HG03108 (cell line): ENCODE results near the gene FBXW8.

Source experiments
- ATAC-seq: cut with Tn5 transposase; IDR thresholded peaks from one replicate; pipeline ENCODE4 v1.9.1; 2021; ENCODE audit warnings: moderate library complexity; ENCODE audit not compliant: unreplicated experiment

FBXW8 gene

DNA sequence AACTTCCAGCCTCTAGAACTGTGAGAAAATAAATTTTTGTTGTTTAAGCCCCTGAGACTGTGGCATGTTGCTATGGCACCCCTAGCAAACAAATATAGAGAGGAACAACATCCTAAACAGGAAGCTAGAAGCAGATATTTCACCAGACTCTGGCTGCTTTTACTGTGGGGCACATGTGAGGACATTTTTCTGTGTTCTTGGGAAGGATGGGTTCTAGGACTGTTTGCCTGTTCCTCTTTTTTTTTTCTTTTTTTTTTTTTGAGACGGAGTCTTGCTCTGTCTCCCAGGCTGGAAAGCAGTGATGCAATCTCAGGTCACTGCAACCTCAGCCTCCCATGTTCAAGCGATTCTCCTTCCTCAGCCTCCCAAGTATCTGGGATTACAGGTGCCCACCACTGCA, 25.3 kb upstream of the FBXW8 start:
- no peak for ATAC-seq

DNA sequence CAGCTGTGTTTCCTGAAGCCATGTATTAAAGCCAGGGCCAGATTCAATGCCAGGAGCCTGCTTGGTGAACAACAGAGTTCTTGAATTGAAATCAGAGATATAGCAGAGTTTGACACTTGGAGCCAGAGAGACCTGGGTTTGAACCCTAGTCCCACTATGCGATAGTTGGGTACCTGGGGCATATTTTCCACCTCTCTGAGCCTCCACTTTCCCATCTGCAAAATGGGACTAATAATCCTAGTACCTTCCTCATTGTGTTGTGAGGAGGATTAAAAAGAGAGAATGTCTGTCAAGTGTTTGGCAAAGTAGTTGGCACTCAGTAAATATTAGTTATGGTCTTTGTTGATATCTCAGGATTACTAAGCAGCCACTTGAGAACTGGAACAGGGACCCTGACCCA, 23.5 kb upstream of the FBXW8 start:
- ATAC-seq: no peak

DNA sequence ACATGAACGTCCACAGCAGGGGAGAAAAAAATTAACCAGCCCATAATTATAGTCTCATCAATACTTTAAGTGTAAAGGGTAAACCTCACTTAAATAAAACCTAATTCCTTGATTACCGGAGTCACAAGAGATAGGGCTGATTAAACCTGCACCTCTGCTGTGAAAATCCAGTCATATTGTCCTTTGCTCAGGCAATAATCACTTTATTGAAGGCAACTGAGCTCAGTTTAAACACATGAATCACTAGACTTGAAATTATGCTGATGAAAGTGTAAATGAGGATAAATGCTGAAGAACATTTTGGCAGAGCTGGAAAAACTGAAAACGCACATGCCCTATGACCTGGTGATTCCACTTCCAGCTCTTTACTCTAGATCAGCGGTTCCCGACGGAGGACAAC, 22.9 kb upstream of the FBXW8 start:
- no peak for ATAC-seq

DNA sequence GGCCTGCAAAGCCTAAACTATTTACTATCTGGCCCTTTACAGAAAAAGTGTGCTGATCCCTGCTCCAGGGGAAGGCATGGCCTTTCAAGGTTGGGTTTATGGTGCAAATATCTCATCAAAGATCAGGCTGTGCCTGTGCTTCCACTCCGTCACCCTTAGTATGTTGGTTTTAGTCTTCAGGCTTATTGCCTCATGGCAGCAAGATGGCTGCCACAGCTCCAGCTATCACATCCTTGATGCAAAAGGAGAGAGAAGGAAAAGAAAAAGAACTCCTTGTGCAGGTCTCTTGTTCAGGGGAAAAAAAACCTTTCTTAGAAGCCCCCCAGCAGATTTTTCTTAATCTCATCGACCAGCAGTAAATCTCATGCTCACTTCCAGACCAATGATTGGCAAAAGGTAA, 20.4 kb upstream of the FBXW8 start:
- ATAC-seq: no peak

DNA sequence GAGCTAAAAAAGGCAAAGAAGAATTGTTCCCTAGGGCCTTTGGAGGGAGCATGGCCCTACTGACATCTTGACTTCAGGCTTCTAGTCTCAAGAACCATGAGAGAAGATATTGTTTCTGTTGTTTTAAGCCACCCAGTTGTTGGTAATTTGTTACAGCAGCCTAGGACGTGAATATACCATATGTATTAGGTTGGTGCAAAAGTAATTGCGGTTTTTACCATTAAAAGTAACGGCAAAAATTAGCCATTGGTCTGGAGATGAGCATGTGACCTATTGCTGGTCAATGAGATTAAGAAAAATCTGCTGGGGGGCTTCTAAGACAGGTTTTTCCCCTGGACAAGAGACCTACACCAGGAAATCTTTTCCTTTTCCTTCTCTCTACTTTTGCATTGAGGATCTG, 19.7 kb upstream of the FBXW8 start:
- ATAC-seq: no peak

DNA sequence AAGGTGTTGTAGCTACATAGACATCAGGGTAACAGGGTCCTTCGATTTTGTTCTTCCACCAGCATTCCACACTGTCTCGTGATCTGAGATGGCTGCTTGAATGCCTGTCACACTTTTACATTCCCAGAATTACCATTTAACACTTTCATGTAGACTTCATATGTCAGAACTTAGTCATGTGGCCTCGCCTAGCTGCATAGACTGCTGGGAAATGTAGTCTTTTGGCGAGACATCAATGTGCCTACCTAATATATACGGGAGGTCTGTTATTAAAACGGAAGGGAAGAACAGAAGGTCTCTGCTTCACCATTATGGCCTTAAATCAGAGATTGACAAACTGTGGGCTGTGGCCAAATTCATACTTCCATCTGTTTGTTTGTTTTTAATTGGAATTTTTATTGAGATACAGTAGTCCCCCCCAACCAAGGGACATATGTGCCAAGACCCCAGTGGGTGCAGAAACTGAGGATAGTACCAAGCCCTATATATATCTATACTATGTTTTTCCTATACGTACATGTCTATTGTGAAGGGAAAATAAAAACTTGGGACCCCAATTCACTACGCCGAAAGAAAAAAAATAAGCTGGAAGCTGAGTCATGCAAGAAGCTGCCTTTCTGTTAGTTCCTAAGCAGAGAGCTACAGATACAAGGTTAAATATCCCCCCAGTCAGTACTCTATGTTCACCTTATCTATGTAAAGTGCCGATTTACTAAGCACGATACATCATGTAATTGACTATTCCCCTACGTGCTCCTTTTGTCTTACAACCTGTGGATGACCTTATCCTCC, 18.2 kb upstream of the FBXW8 start:
- ATAC-seq: no peak

DNA sequence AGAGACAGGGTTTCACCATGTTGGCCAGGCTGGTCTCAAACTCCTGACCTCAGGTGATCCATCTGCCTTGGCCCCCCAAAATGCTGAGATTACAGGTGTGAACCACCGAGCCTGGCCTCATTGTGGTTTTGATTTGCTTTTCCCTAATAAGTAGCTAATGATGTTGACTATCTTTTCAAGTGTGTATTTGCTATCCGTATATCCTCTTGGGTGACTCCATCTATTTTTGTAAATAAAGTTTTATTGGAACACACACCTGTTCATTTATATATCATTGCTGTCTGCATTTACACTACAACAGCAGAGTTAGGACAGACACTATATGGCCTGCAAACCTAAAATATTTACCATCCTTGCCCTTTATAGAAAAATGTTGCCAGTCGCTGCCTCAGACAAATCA, 15.8 kb upstream of the FBXW8 start:
- no peak for ATAC-seq

DNA sequence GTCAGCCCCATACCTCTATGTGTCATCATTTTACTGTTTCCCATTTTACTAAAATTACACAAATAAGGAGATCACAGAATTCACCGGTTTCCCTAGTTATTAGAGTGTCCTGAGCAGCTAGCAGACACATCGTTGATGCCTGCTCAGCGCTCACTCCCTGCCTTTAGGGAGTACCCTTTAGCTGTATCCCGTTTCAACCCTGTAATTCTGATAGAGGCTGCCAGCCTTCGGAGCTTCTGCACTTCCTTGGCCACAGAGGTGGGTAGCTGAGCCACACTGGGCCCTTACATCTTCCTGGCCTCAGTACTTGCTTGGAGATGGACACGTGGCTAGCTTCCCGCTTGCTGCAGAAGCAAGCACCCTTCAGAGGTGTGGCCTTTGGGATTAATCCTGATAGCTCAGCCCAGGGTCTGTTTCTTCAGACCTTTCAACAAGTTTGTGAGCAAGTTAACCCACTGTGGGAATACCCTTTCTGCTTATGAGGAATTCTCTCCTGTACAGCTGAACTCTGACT, 14.3 kb upstream of the FBXW8 start:
- ATAC-seq: no peak

DNA sequence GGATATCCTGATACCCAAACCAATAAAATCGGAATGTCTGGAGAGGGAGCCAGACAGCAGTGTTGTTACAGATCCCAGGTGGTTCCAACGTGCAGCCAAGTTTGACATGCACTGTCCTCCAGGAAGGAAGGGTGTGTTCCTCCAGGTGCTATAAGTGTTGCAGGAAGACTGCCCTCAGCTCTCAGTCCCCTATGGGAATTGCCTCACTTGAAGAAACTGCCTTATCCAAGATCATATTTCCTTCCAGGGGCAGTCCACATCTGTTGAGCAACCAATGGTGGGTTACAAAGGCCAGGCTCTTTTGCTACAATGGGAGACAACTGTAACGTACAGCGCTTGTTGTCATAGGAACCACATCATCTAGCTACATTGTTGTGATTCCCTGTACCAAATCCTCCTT, 13.3 kb upstream of the FBXW8 start:
- no peak for ATAC-seq

DNA sequence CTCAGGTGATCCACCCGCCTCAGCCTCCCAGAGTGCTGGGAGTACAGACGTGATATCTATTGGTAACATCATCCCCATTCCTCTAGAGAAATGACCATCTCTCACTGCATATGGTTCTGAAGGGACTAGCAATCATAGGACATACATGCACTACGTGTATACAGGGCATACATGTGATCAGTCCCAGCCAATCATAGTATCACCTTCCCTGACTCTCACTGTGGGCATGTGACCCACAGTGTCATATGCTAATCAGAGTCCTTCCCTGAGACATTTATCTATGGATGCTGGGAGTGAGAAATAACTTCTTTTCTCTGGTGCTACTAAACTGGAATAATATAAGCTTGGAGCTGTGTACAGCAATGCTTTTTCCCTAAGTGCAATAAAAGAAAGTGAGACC, 12.1 kb upstream of the FBXW8 start:
- no peak for ATAC-seq

DNA sequence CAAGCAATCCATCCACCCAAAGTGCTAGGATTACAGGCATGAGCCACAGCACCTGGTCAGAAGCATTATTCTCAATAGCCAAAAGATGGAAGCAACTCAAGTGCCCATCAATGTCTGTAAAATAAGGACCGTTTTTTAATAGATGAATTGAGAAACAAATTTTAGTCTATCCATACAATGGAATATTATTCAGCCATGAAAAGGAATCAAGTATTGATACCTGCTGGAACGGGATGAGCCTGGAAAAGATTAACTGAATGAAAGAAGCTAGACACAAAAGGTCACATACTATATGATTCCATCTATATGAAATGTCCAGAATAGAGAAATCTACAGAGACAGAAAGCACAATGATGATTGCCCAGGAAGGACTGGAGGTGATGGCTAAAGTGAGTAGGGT, 9.1 kb upstream of the FBXW8 start:
- no peak for ATAC-seq

DNA sequence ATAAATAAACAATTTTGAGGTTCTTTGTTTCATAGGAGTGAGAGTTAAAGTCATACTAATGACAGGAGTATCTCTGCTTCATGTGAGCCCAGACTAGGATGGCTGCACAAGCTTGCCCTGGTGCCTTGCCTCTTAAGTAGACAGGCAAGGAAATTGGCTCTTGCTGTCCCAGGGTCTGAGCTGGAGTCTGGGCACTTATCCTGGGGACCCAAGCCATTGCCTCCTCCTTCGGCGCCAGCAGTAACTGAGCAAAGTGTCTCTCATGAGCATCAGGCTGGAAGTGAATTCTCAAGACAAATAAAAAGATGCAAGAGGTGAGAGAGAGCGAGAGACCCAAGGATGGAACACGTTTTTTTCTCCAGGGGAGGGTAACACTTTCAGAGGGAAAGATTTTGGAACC, 6.9 kb upstream of the FBXW8 start:
- no peak for ATAC-seq

DNA sequence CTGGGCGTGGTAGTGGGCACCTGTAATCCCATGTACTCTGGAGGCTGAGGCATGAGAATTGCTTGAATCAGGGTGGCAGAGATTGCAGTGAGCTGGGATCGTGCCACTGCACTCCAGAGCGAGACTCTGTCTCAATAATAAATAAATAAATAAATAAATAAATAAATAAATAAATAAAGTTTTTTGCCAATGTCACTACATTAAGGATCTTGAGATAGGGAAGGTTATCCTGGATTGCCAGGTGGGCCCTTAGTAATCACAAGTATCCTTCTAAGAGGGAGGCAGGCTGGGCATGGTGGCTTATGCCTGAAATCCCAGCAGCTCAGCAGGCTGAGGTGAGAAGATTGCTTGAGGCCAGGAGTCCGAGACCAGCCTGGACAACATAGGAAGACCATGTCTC, 4.5 kb upstream of the FBXW8 start:
- ATAC-seq: no peak

DNA sequence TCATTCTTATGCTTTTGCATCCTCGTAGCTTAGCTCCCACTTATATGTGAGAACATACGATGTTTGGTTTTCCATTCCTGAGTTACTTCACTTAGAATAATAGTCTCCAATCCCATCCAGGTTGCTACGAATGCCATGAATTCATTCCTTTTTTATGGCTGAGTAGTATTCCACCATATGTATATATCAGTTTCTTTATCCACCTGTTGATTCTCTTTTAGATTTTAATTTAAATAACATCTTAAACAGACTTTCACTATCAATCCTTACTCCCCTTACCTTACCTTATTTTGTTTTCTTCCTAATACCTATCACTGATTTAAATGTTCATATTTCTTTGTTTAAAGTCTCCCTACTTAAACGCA, 488 bp upstream of the FBXW8 start:
- ATAC-seq: no peak

DNA sequence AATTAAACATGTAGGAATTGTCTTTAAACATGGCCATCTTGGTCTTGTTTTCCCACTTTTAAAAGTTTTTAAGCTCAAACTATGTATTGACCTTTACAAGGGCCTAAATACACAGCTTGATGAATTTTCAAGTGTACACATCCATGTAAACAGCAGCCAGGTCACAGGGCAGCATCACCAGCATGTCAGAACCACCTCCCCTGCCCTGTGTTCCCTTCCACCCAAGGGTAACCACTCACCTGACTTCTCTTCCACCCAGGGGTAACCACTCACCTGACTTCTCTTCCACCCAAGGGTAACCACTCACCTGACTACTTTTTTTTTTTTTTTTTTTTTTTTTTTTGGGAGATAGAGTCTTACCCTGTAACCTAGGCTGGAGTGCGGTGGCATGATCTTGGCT, 4.6 kb downstream of the FBXW8 start:
- ATAC-seq: no peak

DNA sequence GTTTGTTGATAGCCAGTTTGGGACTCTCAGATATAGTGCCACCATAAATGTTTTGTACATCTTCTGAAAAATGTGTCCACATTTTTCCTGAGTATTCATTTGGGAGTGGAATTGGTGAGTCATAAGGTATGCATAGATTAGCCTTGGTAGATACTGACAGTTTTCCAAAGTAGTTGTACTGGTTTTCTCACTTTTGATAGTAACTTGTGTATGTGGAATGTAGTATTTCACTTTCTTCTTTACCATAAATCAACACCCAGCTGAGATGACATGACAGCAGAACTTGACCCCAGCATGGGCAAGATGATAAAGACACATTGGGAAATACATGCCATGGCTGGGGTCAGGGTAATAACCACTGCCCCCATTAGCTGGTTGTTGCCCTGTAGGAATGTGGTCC, 5.4 kb downstream of the FBXW8 start:
- ATAC-seq: no peak

DNA sequence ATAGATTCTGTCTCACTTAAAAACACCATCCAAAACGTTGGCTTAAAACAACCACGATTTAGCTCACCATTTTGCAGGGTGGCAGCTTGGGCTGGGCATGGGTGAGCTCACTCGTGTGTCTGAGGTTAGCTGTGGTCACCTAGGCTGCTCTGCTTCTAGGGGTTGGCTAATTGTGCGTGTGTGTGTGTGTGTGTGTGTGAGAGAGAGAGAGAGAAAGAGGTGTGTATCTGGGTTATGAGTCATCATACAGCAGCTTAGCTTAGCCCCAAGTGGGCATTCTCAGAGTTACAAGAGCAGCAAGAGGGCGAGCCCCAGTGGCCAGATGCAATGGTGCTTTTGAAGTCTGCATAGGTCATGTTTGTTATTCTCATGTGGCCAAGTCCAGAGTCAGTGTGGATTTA, 6.0 kb downstream of the FBXW8 start:
- ATAC-seq: peak; percentile 95

DNA sequence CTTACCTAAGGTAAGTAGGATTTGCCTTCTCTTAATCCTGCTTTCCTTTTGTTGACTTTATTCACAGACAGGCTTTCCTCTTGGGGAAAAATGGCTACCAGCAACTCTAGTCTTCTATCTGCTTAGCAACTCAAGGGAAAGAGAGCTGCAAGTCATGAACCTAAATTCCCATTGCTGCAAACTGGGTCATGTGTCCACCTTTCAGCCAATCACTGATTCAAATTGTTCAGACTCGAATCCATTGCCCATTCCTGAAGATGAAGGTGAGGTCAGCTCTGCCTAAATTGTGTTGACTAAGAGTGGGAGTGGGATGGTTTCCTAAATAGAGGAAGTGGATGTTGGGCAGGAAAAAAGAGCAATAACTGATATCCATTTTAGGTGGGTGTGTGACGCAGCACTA, 7.7 kb downstream of the FBXW8 start:
- no peak for ATAC-seq

DNA sequence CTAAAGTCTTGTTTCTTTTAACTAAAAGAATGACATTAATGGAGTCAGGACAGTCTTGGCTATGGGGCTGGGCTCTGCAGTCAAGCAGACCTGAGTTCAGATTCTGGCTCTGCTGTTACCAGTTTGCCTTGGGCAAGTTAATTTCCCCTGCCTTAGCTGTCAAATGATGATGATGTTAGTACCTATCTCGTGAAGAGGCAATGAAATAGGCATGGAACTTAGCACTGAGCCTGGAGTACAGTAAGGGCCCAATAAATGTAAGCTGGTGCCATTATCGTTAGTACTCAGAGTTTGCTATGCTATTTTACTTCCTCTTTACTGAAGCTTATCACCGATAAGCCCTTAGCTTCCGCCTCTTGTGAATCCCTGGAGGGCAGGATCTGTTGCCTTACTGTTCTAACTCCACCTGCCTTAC, 8.5 kb downstream of the FBXW8 start:
- no peak for ATAC-seq

DNA sequence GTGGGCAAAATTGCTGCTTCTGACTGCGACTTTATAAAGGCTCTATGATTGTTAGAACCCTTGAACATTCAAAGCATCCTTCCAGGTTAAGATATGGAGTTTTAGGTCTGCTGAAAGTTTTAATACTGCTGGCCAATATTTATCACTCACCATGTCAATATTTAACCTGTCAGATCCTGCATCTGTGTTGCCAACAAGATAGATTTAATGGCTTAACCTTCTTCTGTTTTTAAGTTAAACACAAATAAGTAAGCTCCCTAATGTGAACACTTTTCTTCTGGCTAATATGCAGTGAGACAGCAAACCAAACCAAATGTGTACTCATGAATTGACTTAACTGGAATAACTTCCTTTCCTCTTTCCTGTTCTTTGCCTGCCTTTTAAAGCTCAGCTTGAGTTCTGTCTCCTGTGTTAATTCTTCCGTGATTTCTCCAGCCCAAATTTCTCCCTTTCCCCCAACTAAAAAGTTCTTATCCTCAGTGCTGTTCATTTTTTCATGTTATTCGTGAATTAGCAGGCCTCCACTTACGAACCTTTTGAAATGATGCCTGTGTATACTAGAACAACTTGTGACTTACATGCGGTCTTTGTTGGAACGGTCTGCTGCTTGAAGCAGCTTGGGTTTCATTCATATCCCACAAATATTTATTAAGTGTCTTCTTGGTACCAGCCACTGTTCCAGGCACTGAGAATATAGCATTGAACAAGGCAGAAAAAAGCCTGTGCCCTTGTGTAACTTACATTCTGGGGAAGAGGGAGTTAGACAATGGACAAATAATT, 9.1 kb downstream of the FBXW8 start:
- ATAC-seq: no peak

DNA sequence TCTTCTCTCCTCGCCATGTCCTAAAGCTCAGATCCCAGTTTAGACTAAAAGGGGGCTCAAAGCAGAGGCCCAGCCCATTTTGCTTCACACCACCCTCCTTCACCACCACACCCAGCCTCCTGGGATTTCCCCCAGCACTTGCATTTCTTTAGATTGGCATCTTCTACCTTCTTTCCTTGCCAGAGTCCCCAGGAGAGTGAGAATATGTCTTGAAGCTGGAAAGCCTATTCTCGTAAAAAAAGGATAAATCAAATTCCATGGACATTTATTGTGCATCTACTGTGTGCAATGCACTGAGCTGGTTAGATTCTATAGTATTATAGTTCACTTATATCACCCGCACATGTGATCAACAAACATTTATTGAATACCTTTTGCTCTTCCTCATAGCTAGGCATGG, 10.2 kb downstream of the FBXW8 start:
- no peak for ATAC-seq

DNA sequence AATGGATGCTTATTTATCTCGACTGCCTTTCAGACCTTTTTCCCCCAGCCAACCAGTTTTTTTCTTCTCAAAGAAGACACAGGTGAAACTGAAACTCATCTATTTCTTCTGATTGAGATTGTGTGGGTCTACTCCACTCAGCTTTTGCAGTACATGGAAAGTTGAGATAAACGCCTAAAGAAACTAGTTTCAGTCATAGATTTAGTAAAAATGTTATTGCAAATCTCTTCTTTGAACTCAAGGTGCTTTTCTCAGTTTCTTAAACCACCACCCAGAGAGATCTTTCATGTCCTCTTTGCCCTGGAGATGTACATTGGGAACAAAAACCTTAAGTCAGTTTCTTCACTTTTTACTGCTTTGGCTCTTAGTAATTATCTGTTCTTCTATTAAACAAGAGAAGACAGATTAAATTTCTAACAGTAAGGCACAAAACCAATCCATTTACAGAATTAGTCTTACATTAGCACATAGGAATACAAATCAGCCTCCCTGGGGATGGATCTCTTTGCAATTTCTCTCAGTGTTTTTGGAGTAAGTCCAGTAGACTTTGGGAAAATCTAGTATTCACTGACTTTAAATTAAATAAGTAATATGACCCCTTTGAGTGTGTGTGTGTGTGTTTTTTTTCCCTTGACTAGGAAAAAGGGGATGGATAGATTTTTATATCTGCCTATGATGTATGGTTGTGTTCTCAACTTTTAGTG, 11.6 kb downstream of the FBXW8 start:
- peak; percentile 47 for ATAC-seq
